GF-D8 (cell line): Measurements from ENCODE around the gene KLHL29.

Source experiments
- DNase-seq: peaks from one replicate; lab custom pipeline; 2025; lab: John Stamatoyannopoulos, UW

The KLHL29 gene

GRCh38 chr2:23550553-23550952 is 165.6 kb downstream of the KLHL29 start:
- DNase-seq = no peak

DNA sequence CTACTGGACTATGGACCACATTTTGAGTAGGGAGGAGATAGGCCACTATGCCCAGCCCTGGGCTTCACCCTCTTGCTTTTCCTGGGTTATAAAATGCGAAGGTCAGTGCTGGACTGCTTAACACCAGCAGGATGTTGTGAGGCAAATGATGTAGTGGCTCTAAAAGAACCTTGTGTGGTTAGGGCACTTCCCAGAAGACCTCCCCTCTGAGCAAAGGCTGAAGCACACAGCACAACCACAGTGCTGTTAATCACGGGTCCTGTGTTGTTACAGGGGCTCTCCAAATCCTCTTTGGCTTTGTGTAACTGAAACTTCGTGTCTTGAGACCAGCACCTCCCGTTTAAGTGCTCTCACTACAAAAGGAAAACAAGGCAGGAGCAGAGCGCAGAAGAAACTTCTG is 166.9 kb downstream of the KLHL29 start:
- DNase-seq = no peak

GRCh38 chr2:23553561-23553960 is 168.6 kb downstream of the KLHL29 start:
- no peak for DNase-seq

DNA sequence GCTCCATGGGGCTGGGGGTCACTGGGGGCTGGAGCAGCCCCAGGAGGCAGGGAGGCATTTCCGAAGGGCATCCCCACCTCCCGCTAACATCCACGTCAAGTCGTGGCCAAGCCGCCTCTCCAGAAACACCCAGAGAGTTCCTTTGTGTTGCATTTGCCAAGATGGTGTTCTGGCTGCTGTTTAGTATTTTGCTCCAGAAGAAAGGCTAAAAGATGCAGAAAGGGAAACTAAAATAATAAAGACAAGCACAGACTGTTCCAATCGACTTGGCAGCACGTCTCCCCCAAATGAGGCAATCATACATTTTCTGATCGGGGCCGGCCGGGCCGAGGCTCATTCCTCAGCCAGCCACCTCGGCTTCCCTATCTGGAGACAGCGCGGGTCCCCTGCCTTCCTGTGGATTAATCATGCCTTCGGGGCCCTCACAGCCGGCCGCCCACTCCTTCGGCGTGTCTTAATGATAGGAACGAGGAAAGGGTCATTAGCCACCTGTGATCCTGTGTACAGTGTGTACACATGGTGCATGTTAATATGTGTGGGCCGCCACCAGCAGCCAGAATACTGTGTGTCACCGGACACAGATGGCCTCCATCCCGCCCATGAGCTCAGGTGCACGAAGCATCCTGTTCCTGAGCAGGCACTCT is 169.2 kb downstream of the KLHL29 start:
- DNase-seq = no peak

- no peak for DNase-seq
Measured at GRCh38 chr2:23555944-23556343, 171.0 kb downstream of the KLHL29 start.

GRCh38 chr2:23556929-23557328 is 171.9 kb downstream of the KLHL29 start:
- DNase-seq = no peak

DNA sequence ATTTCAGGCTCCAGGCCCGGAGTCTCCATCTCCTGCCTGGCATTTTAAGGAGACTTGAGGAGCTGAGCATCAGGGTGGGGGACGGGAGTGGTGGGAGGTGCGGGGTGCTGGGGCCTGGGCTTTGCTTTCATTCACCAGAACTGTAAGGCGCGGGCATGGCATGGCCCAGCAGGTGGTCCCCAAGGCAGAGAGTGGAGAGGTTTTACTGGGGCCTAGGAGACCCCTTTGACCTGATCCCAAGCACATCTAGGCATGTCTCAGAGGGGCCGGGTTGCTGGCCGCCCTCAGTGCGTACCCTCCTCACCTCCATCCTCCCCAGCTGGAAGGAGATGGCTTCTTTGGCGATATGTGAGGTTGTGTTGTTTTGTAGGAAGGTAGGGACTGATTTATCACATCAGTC is 172.5 kb downstream of the KLHL29 start:
- DNase-seq = no peak

DNA sequence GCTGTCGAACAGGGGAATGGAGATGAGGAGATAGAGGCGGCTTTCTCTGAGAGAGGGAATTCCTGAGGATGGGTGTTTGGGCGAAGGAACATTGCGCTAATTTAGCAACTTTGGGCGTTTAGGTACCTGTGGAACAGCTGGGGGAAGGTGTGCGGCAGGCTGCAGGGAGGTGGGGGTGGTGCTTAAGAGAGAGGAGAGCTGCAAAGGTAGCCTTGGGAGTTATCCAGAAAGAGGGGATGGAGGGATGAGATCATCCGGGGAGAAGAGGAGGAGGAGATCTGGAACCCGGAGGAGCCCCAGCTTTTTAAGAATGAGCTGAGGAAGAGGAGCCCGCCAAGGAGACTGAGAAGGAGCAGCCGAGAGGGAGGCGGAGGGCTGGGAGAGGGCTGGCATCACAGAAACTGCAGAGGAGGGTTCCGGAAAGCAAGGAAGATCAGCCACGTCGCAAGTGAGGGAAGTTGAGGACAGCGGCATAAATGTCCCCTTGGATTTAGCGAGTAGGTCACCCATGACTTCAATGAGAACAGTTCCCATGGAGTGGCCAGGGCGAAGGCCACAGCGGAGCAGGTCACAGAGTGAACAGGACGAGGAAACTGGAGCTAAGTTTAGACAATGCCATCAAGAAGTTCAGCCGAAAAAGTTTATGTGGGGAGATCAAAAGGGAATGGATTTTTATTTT is 174.7 kb downstream of the KLHL29 start:
- DNase-seq = no peak

GRCh38 chr2:23561088-23561487 is 176.1 kb downstream of the KLHL29 start:
- DNase-seq = no peak

DNA sequence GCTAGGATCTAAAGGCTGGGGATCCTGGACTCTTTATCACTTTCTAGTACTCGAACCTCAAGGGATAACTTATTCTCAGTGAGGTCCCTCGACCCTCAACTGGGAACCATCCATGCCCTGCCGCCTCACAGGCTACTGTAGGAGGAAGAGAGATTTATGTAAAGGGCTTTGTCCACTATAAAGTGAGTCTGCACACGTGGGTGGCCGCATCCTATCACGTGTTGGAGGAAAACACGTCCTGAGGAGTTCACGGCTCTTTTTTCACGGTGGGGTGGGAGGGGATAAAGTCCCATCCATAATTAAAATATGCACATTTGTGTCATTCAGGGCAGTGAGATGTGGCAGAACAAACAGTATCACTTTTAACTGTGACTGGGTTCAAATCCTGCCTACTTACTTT is 176.6 kb downstream of the KLHL29 start:
- DNase-seq = no peak

DNA sequence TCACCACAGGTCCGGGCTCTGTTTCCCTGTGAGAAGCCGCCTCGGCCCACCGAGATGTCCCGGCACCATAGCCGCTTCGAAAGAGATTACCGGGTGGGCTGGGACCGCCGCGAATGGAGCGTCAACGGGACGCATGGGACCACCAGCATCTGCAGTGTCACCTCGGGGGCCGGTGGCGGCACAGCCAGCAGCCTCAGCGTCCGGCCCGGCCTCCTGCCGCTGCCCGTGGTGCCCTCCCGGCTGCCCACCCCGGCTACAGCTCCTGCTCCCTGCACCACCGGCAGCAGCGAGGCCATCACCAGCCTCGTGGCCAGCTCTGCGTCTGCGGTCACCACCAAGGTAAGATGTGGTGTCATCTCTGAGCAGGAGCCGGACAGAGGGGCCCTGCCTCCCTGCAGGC is 177.2 kb downstream of the KLHL29 start:
- DNase-seq = no peak

DNA sequence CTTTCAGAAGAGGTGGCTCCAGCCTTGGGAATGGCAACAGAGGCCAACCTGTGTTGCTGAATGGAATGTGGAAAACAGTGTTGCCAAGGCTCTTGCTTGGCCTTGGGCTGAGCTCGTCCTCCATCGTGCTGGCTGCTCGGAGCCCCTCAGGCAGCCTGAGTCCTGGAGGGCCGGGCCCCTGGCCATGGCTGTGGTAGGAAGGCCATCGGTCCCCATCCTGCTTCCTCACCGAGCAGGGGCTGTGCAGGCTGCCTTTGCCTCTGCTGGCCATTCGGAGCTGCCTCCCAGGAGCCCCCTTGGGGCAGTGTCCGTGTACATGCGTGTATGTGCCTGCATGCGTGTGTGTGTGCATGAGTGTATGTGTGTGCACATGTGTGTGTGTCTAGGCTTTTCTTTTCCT is 178.2 kb downstream of the KLHL29 start:
- no peak for DNase-seq

DNA sequence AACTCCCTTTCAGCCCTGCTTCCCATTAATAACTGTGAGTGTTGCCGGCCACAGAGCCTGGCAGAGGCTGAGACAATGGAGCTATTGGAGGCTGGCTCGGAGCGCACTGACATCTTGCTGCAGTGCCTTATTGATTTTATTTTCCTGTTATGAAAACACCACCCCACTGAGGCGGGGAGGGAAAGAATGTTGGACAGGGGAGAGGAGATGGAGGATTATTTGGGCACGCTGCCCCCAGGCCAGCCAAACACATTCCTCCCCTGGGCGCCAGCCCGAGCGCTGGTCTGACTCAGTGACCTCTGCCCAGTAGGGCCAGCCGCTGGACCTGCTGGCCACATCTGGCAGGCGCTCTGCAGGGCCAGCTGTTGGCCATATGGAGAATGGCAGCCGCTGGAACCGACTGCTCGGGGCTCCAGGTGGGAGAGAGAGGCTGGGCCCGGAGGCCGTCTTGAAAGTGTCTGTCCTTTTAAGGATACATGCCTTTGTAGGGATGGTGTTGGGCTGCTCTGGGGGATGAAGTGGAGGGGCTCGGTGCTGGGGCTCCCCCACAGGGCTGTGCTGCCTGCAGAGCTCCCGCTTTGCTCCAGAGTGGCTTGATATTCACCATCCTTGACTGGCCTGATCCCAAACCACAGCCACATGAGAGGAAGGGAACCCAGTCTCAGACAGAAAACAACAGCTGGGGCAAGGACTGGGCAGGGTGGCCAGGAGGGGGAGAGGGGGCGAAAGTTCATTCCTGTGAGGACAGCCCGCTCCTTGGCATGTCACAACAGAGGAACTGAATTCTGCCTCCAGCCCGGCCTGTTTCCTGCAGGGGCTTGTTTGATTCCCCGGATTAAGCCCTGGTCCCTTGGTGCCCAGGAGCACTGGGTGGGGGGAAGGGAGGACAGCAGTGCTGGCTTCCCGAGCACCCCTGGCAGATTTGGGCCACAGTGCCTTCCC is 179.0 kb downstream of the KLHL29 start:
- DNase-seq = no peak

GRCh38 chr2:23564615-23564960 is 179.6 kb downstream of the KLHL29 start:
- no peak for DNase-seq

GRCh38 chr2:23565374-23565773 is 180.4 kb downstream of the KLHL29 start:
- DNase-seq = no peak

DNA sequence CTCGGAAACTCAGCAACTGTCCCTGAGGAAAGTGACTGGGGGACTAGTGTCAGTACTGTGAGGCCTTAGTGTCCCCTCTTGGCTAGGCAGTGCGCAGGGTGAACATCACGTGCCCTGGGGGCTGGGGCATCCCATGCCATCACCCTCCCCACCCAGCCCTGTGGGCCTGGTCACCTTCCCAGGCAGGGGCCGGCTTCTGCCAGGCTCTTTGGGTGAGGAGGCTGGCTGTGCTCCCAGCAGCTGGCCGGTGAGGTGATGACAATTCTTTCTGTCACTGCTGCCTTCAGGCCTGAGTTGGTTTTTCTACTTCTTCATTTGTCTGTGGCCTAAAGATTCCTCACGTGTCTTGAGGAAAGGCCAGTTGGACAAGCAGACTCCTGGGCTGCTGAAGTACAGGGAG is 180.8 kb downstream of the KLHL29 start:
- DNase-seq = no peak

- DNase-seq = no peak
Measured at GRCh38 chr2:23566241-23567142, 181.5 kb downstream of the KLHL29 start.

- no peak for DNase-seq
Measured at GRCh38 chr2:23567161-23567756, 182.3 kb downstream of the KLHL29 start.

GRCh38 chr2:23568211-23568610 is 183.2 kb downstream of the KLHL29 start:
- no peak for DNase-seq

- no peak for DNase-seq
Measured at GRCh38 chr2:23568626-23569190, 183.7 kb downstream of the KLHL29 start.

DNA sequence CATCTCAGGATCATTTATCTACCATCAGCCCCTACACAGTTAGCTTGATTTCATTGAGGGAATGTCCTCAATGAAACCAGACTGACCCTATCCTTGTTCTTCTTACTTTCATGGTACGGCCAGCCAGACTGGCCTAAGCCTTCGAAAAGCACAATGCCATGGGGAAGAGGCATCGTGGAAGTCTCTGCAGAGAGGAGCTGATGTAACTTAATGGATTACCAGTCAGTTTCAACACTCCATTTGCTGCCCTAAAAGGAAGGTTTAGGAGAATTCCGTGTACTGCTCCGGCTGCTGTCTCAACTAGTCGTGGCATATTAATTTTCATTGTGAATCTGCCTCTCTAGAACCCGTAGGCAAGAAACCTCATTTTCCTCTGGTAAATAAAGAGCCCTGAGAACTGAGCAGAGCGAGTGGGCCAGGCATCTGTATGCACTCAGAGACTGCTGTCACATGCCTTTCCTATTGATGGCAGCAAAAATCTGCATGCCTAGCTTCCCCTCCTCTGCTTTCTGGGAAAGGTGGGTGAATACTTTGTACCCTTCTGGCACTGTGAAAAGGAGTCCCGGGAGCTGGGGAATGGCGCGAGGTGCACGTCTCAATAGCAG is 184.9 kb downstream of the KLHL29 start:
- no peak for DNase-seq
